ENCODE measurements around the gene ZNF80.
"Not testable (repeated sequence)": the region's sequence is repeated elsewhere in the genome, so short reads cannot be mapped to it uniquely, and the experiment has no call there.

ZNF80 gene

GRCh38 chr3:114237478-114237877, at the start of gene ZNF80:
Gene ZNF80, minus strand, starts transcription at chr3:114237578. Its CDS starts 504 bp downstream, at chr3:114237074.
- not testable (repeated sequence) for DNase-seq

DNA sequence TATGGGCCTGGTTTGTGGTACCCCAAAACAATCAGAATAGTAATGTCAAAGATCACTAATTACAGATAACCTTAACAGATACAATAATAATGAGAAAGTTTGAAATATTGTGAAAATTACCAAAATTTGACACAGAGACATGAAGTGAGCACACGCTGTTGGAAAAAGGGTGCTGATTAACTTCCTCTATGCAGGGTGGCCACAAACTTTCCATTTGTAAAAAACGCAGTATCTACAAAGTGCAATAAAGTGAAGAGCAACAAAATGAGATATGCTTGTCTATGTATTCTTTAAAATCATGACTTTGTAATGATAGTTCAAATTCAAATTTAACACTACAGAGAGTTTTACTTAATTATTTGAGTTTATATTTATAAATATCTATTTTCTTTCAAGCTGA, 48.9 kb upstream of the ZNF80 start:
- no peak for DNase-seq

DNA sequence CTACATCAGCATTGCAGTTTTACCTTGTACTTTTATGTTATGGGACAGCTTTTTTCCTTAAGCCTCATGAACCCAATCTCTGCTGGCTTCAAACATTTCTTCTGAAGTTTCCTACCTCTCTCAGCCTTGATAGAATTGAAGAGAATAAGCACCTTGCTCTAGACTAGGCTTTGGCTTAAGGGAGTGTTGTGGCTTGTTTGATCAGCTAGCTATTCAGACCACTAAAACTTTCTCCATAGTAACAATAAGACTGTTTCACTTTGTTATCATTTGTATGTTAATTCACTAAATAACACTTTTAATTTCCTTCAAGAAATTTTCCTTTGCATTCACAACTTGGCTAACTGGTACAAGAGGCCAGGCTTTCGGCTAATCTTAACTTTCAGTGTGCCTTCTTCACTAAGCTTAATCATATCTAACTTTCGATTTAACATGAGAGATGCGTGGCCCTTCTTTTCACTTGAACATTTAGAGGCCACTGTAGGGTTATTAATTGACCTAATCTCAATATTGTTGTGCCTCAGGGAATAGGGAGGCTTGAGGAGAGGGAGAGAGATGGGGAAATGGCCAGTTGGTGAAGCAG, 48.4 kb upstream of the ZNF80 start:
- DNase-seq = no peak

- no peak for DNase-seq
Observed at GRCh38 chr3:114284644-114285043, 47.3 kb upstream of the ZNF80 start.

DNA sequence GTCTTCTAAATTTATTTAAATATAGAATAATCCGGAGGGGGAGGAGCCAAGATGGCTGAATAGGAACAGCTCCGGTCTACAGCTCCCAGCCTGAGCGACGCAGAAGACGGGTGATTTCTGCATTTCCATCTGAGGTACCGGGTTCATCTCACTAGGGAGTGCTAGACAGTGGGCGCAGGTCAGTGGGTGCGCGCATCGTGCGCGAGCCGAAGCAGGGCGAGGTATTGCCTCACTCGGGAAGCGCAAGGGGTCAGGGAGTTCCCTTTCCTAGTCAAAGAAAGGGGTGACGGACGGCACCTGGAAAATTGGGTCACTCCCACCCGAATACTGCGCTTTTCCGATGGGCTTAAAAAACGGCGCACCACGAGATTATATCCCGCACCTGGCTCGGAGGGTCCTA, 39.5 kb upstream of the ZNF80 start:
- DNase-seq = not testable (repeated sequence)

- no peak for DNase-seq
Observed at GRCh38 chr3:114274929-114275328, 37.6 kb upstream of the ZNF80 start.

DNA sequence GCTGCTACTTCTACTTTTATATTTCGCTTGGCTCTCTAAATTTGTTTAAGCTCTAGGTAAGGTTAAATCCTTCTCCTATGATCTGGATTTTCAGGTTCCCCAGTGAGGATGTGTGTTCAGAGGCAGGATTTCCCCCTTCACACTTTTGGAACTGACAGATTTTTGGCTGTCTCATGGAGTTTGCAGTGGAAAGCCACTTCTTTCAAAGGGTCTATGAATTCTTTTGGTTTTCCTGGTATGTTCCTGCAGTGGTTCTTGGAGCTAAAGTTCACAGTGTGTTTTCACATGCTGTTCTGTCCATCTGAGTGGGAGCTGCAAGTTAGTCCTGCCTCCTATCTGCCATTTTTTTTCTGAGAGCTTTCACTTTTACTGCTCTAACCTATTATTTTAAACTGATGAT, 34.9 kb upstream of the ZNF80 start:
- no peak for DNase-seq

GRCh38 chr3:114270019-114270418, 32.6 kb upstream of the ZNF80 start:
- no peak for DNase-seq

DNA sequence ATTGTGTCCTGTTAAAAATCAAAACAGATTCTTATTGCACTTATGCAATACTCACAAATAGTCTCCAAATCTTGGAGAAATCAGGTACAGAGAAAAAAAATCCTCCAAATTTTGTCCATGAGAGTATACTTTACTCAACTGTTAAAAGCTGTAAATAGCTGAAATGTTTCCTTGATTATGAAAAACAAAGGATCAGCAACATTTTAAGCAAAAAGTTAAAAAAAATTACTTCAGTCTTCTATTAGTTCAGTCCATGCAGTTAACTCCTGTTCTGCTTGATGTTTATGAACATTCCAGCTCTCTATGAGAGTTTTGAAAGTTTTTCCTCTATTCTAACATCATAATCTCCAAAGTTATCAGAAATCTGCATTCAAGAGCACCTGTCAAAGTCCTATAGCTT, 22.8 kb upstream of the ZNF80 start:
- DNase-seq = no peak

- no peak for DNase-seq
Observed at GRCh38 chr3:114259566-114259965, 22.2 kb upstream of the ZNF80 start.

- no peak for DNase-seq
Observed at GRCh38 chr3:114253505-114253904, 16.1 kb upstream of the ZNF80 start.

- DNase-seq = no peak
Observed at GRCh38 chr3:114252954-114253353, 15.6 kb upstream of the ZNF80 start.

GRCh38 chr3:114242947-114243346, 5.6 kb upstream of the ZNF80 start:
- no peak for DNase-seq

GRCh38 chr3:114241262-114241661, 3.9 kb upstream of the ZNF80 start:
- DNase-seq = no peak

GRCh38 chr3:114238146-114238785, 888 bp upstream of the ZNF80 start:
- DNase-seq = not testable (repeated sequence)

- no peak for DNase-seq
Observed at GRCh38 chr3:114235431-114235830, 1.9 kb downstream of the ZNF80 start.

DNA sequence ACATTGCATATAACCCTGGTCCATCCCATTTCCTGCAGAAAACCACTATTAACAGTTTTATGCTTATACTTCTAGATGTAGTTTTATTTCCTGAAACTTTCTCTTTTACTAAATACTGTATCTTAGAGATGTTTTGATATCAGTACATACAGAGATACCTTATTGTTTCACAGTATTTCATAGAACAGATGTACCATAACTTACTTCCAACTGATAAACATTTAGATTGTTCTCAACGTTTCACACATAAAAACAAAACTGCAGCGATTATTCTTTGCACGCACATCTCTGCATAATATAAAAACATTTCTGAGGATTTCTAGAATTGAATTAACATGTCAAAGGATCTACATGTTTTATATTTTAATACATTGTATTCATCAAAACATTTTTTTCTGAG, 2.6 kb downstream of the ZNF80 start:
- no peak for DNase-seq

DNA sequence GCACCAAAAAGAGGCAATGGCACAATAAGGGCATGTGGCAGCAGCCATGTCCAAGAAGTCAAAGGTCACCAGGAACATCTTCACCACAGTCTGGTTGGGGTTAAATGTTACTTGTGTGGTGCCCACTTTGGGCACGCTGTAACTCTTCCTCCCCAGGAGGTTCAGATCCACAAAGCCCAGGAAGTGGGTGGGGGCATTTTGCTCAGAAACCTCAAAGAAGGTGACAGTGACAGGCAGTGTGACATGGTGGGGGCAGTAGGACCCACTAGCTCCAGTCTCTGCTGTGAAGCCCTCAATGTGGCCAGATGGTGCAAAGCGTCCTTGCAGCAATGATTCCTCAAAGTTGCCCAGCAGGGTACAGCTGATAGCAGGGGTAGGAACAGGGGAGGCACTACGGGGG, 5.8 kb downstream of the ZNF80 start:
- DNase-seq = no peak

DNA sequence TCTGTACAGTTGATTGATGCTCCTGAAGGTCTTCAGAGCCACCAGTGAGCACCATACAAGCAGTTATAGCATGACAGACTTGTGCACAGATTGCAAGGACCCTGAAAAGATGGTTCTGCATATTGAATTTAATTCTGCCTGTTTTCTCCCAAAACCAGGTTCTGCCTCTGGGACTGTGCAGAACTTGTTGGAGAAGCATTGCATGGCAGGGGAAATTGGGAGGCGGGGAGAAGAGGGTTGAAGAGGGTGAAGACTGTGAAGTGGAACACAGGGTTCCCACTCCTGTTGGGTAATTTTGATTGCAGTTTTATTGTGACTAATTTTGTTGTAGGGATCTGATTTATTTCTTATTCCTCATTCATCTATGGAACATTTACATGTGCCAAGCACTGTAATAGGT, 10.3 kb downstream of the ZNF80 start:
- no peak for DNase-seq

GRCh38 chr3:114226313-114226712, 11.1 kb downstream of the ZNF80 start:
- no peak for DNase-seq

DNA sequence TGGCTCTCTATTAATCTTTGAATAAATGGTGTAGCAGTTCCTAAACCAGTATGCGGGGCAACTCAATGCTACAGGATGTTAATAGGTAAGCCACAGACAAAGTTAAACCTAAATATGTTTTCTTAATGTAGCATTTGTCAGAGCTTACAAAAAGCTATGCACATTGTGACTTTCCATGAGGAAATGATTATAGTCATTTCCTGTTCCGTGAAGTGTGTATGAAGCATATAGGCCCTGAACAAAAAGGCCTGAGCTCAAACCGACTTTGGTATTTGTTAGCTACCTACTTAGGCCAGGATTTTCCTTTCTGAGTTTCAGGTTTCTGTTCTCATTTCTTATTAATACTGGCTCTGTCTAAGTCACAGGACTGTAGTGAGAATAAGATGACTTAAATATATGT, 14.2 kb downstream of the ZNF80 start:
- no peak for DNase-seq

- no peak for DNase-seq
Observed at GRCh38 chr3:114221881-114222264, 15.5 kb downstream of the ZNF80 start.

- DNase-seq = no peak
Observed at GRCh38 chr3:114221165-114221880, 16.1 kb downstream of the ZNF80 start.

DNA sequence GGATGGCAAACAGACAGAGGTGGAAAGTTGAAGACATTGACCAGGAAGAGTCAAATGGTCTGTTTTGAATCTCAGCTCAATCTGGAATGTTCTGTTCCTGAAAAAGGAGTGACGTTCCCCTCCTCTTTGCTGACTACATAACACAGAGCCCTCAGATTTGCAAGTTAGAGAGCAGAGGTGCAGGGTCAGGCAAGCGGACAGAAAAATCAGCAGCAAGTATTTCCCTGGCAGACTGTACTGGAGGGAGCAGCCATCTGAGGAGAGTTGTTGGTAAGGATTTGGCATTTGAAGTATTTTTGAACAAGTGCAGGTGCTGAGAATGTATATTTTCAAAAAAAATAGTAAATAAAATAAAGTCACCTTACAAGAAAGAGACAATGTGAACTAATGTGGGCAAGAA, 17.6 kb downstream of the ZNF80 start:
- no peak for DNase-seq
